GM12891 (cell line): Measurements from ENCODE around the gene BRAT1.

ENCODE experiments used
- PAX5 ChIP-seq: IDR thresholded peaks from 2 replicates; pipeline ENCODE4 v1.6.1; 2011; ENCODE audit warnings: low read length, moderate library complexity, mild to moderate bottlenecking; ENCODE audit not compliant: insufficient read depth, severe bottlenecking
- POLR2A ChIP-seq: IDR thresholded peaks from 2 replicates; pipeline ENCODE4 v1.6.1; 2011; ENCODE audit warnings: low read depth, low read length, control low read depth
- POLR2AphosphoS5 ChIP-seq: IDR thresholded peaks from 2 replicates; pipeline ENCODE4 v1.6.1; 2011; ENCODE audit warnings: low read depth, low read length, control low read depth
- TAF1 ChIP-seq: IDR thresholded peaks from 2 replicates; pipeline ENCODE4 v1.6.1; 2011; ENCODE audit warnings: low read depth, low read length, control low read depth

- TF ChIP-seq POLR2A (no peak), POLR2AphosphoS5 (no peak), TAF1 (no peak), PAX5 (no peak)
Observed at GRCh38 chr7:2540641-2541051, 14.7 kb downstream of the BRAT1 start.
